Activated T-helper 2 cell treated with anti-CD3 and anti-CD28 coated beads, Interferon-gamma antibody, Interleukin-2, Interleukin-4, amounts not matched to agents 10 μg/mL and 5 μg/mL and 100 μg/mL, durations not matched to agents 14 hours and 24 hours and 36 hours (primary cell): ENCODE results near the gene UAP1L1. TPM values are rescaled to one million over a fixed set of nuclear protein-coding genes. Genes with fewer than 3 reads are reported as not detected.
"Not testable (repeated sequence)": the region's sequence is repeated elsewhere in the genome, so short reads cannot be mapped to it uniquely, and the experiment has no call there.

Experiments used
- DNase-seq: peaks from one replicate; pipeline ENCODE4 v3.0.0; 2021; ENCODE audit warnings: low spot score
- H3K27ac Mint-ChIP-seq: one replicate; pipeline ENCODE4 v1.8.0; 2021; ENCODE audit warnings: mixed read lengths
- H3K27me3 Mint-ChIP-seq: one replicate; pipeline ENCODE4 v1.8.0; 2021; ENCODE audit warnings: low read depth, mixed read lengths
- H3K36me3 Mint-ChIP-seq: one replicate; pipeline ENCODE4 v1.8.0; 2021; ENCODE audit warnings: low read depth, mixed read lengths
- H3K4me1 Mint-ChIP-seq: one replicate; pipeline ENCODE4 v1.8.0; 2021; ENCODE audit warnings: low read depth, mixed read lengths
- H3K4me3 Mint-ChIP-seq: one replicate; pipeline ENCODE4 v1.8.0; 2021; ENCODE audit warnings: low read depth, mild to moderate bottlenecking, moderate library complexity, mixed read lengths
- H3K9me3 Mint-ChIP-seq: one replicate; pipeline ENCODE4 v1.8.0; 2021; ENCODE audit warnings: mixed read lengths
- intact Hi-C: fragments of 100-400 bp; cut with micrococcal nuclease; formaldehyde crosslinking; loops from one replicate; pipeline ENCODE4 v1.15.1; 2023
- total RNA-seq: library from RNA; stranded (reverse); gene quantifications from 2 replicates; pipeline ENCODE4 v1.2.3, GENCODE V29; 2022

The UAP1L1 gene
- total RNA-seq, 1 donor from 2014 or later: 20.0 TPM

GRCh38 chr9:137053944-137054931 lies 23.1 kb upstream of the UAP1L1 start, which contains the start of gene ENTPD2:
Gene ENTPD2, minus strand, starts transcription at chr9:137054061. Its CDS starts 64 bp downstream, at chr9:137053997.
- intact Hi-C loops: no loop called here
- no peaks in the 10 kb centered on the region for H3K4me1 Mint-ChIP-seq
- H3K27ac Mint-ChIP-seq: no peak within 1 kb of the TSS
- no peaks in the 10 kb centered on the region for H3K36me3 Mint-ChIP-seq
- no peak within 1 kb of the TSS for H3K4me3 Mint-ChIP-seq
- DNase-seq: peak; percentile 26
- H3K27me3 Mint-ChIP-seq: peaks cover 13% of the 10 kb centered on the region
- no peaks in the 10 kb centered on the region for H3K9me3 Mint-ChIP-seq

GRCh38 chr9:137054932-137055384 lies 22.4 kb upstream of the UAP1L1 start:
- no peak for DNase-seq
- Mint-ChIP-seq H3K36me3 (no peaks in the 10 kb centered on the region), H3K4me1 (no peaks in the 10 kb centered on the region)

GRCh38 chr9:137055385-137056364 lies 21.6 kb upstream of the UAP1L1 start:
- Mint-ChIP-seq H3K27ac (no peak overlapping the region), H3K9me3 (no peaks in the 10 kb centered on the region), H3K27me3 (peaks cover 7% of the 10 kb centered on the region), H3K4me3 (no peak overlapping the region), H3K36me3 (no peaks in the 10 kb centered on the region), H3K4me1 (no peaks in the 10 kb centered on the region)
- no peak for DNase-seq
- intact Hi-C loops: no loop called here

More at GRCh38 chr9:137054932-137055384, 22.4 kb upstream of the UAP1L1 start:
- no peaks in the 10 kb centered on the region for H3K9me3 Mint-ChIP-seq
- H3K4me3 Mint-ChIP-seq: no peak overlapping the region
- H3K27me3 Mint-ChIP-seq: peaks cover 7% of the 10 kb centered on the region
- intact Hi-C loops: no loop called here
- H3K27ac Mint-ChIP-seq: no peak overlapping the region

GRCh38 chr9:137056739-137057415 lies 20.4 kb upstream of the UAP1L1 start:
- H3K4me1 Mint-ChIP-seq: no peaks in the 10 kb centered on the region
- H3K9me3 Mint-ChIP-seq: no peaks in the 10 kb centered on the region
- no peak overlapping the region for H3K27ac Mint-ChIP-seq
- intact Hi-C loops: no loop called here
- DNase-seq: no peak
- no peaks in the 10 kb centered on the region for H3K36me3 Mint-ChIP-seq
- H3K4me3 Mint-ChIP-seq: no peak overlapping the region
- peaks cover 7% of the 10 kb centered on the region for H3K27me3 Mint-ChIP-seq

- Mint-ChIP-seq H3K27me3 (peaks cover 6% of the 10 kb centered on the region), H3K9me3 (no peaks in the 10 kb centered on the region), H3K4me3 (no peak overlapping the region), H3K27ac (no peak overlapping the region), H3K4me1 (no peaks in the 10 kb centered on the region), H3K36me3 (no peaks in the 10 kb centered on the region)
- intact Hi-C loops: no loop called here
- DNase-seq: no peak
Observed at GRCh38 chr9:137057545-137057944, 19.8 kb upstream of the UAP1L1 start.

GRCh38 chr9:137058521-137059234 lies 18.6 kb upstream of the UAP1L1 start:
- Mint-ChIP-seq H3K27ac (no peak overlapping the region), H3K9me3 (no peaks in the 10 kb centered on the region), H3K4me1 (no peaks in the 10 kb centered on the region), H3K27me3 (peaks cover 2% of the 10 kb centered on the region), H3K4me3 (no peak overlapping the region), H3K36me3 (no peaks in the 10 kb centered on the region)
- DNase-seq: no peak
- intact Hi-C loops: no loop called here

- no peaks in the 10 kb centered on the region for H3K9me3 Mint-ChIP-seq
- peaks cover 4% of the 10 kb centered on the region for H3K36me3 Mint-ChIP-seq
- peaks cover 2% of the 10 kb centered on the region for H3K4me1 Mint-ChIP-seq
- no peak overlapping the region for H3K4me3 Mint-ChIP-seq
- DNase-seq: no peak
- H3K27me3 Mint-ChIP-seq: no peaks in the 10 kb centered on the region
- H3K27ac Mint-ChIP-seq: no peak overlapping the region
- intact Hi-C loops: no loop called here
Observed at GRCh38 chr9:137062384-137062783, 14.9 kb upstream of the UAP1L1 start.

GRCh38 chr9:137062798-137063197 lies 14.5 kb upstream of the UAP1L1 start:
- H3K36me3 Mint-ChIP-seq, H3K27me3 Mint-ChIP-seq, H3K4me1 Mint-ChIP-seq, DNase-seq, H3K27ac Mint-ChIP-seq, intact Hi-C loops, H3K9me3 Mint-ChIP-seq, H3K4me3 Mint-ChIP-seq: not testable (repeated sequence)

- intact Hi-C loops: loop anchor here (1.0 kb wide), 1 partner anchor 17 kb away; the partner anchor contains the start of gene NPDC1
- Mint-ChIP-seq H3K4me3 (no peak overlapping the region), H3K4me1 (peaks cover 9% of the 10 kb centered on the region), H3K27ac (no peak overlapping the region), H3K9me3 (no peaks in the 10 kb centered on the region), H3K27me3 (no peaks in the 10 kb centered on the region), H3K36me3 (peaks cover 4% of the 10 kb centered on the region)
- no peak for DNase-seq
Observed at GRCh38 chr9:137063311-137064026, 13.8 kb upstream of the UAP1L1 start.

- H3K4me1 Mint-ChIP-seq: peaks cover 10% of the 10 kb centered on the region
- peaks cover 4% of the 10 kb centered on the region for H3K36me3 Mint-ChIP-seq
- intact Hi-C loops: loop anchor here (1.0 kb wide), 1 partner anchor 18 kb away; the partner anchor contains the start of gene NPDC1
- H3K27ac Mint-ChIP-seq: no peak overlapping the region
- DNase-seq: peak; percentile 43
- no peak overlapping the region for H3K4me3 Mint-ChIP-seq
- H3K9me3 Mint-ChIP-seq: no peaks in the 10 kb centered on the region
- no peaks in the 10 kb centered on the region for H3K27me3 Mint-ChIP-seq
Observed at GRCh38 chr9:137064027-137064879, 13.1 kb upstream of the UAP1L1 start.

GRCh38 chr9:137064880-137065164 lies 12.5 kb upstream of the UAP1L1 start:
- intact Hi-C loops: loop anchor here (1.0 kb wide), 1 partner anchor 19 kb away; the partner anchor contains the start of gene NPDC1
- Mint-ChIP-seq H3K36me3 (peaks cover 4% of the 10 kb centered on the region), H3K27ac (no peak overlapping the region), H3K9me3 (no peaks in the 10 kb centered on the region), H3K27me3 (no peaks in the 10 kb centered on the region), H3K4me1 (peaks cover 10% of the 10 kb centered on the region), H3K4me3 (no peak overlapping the region)
- DNase-seq: no peak
